Type B pancreatic cell (in vitro differentiated cells): Measurements from ENCODE around the gene FKBP3. TPM values are rescaled to one million over a fixed set of nuclear protein-coding genes. Genes with fewer than 3 reads are reported as not detected.
"Not testable (repeated sequence)": the region's sequence is repeated elsewhere in the genome, so short reads cannot be mapped to it uniquely, and the experiment has no call there.

ENCODE experiments used
- DNase-seq: peaks from one replicate; pipeline ENCODE4 v3.0.0; 2021; ENCODE audit warnings: mixed read lengths; ENCODE audit not compliant: unreplicated experiment; ENCODE audit errors: extremely low spot score
- H3K27ac Mint-ChIP-seq: 2 replicates; pipeline ENCODE4 v1.8.0; 2021; ENCODE audit warnings: mild to moderate bottlenecking, mixed read lengths
- H3K27me3 Mint-ChIP-seq: 2 replicates; pipeline ENCODE4 v1.8.0; 2021; ENCODE audit warnings: mixed read lengths
- H3K36me3 Mint-ChIP-seq: 2 replicates; pipeline ENCODE4 v1.8.0; 2021; ENCODE audit warnings: mixed read lengths
- H3K4me1 Mint-ChIP-seq: one replicate; pipeline ENCODE4 v1.8.0; 2021; ENCODE audit warnings: mixed read lengths; ENCODE audit not compliant: unreplicated experiment
- H3K4me3 Mint-ChIP-seq: 2 replicates; pipeline ENCODE4 v1.8.0; 2021; ENCODE audit warnings: mild to moderate bottlenecking, mixed read lengths
- H3K9me3 Mint-ChIP-seq: 2 replicates; pipeline ENCODE4 v1.8.0; 2021; ENCODE audit warnings: mixed read lengths
- total RNA-seq: library from RNA; stranded (reverse); gene quantifications from 2 replicates; pipeline ENCODE4 v1.2.1, GENCODE V29; 2021; ENCODE audit warnings: low replicate concordance
- TF ChIP-seq, protein P1 (sequence below): fragments of 200-600 bp; sonication (generic); conservative IDR thresholded peaks from 2 replicates; pipeline ENCODE4 v1.5.0; 2021; ENCODE audit warnings: antibody characterized with exemption, mild to moderate bottlenecking

FKBP3 gene
- total RNA-seq, 1 donor from 2014 or later = 96.9 TPM

DNA sequence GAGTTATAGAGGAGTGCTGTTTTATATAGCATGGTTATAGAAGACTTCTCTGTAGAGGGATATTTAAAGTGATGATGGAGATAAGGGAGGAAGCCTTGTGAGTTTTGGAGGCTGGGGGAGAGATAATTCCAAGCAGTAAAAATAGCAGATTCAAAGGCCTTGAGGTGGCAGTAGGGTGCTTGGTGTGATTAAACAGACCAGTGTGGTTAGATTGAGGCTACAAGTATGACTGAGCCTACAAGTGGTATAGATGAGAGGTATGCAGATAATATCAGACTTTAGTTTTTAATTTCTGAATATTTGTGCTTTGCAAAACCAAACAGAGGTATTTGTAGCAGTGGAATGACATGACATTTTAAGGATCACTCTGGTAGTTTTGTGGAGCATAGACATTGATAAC lies 21.8 kb upstream of the FKBP3 start:
- Mint-ChIP-seq H3K4me1 (no peaks in the 10 kb centered on the region), H3K27me3 (no peaks in the 10 kb centered on the region), H3K4me3 (no peak overlapping the region)

DNA sequence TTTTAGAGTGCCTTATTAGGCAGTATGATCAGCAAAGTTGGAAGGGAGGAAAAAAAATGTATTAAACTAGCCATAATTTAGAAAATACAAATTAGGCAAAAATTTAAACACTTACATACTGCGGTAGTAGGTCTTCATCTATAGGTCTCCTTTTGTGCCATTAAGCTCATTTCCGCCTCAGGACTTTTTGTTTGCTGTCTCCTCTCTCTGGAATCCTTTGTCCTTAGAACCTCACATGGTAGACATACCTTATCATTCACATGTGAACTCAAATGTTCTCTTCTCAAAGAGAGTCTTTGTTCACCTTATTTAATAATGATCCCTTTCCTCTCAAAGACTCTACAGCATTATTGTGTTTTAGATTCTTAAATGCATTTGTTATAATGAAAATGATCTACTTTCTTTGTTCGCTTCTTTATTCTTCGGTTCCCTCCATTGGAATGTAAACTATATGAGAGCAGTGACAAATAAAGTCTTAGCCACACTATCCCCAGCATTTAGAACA lies 16.2 kb upstream of the FKBP3 start:
- H3K36me3 Mint-ChIP-seq = no peaks in the 10 kb centered on the region

More for the DNA sequence above, 21.8 kb upstream of the FKBP3 start:
- H3K36me3 Mint-ChIP-seq = peaks cover 5% of the 10 kb centered on the region
- no peak overlapping the region for H3K27ac Mint-ChIP-seq
- TF ChIP-seq, protein P1, sequence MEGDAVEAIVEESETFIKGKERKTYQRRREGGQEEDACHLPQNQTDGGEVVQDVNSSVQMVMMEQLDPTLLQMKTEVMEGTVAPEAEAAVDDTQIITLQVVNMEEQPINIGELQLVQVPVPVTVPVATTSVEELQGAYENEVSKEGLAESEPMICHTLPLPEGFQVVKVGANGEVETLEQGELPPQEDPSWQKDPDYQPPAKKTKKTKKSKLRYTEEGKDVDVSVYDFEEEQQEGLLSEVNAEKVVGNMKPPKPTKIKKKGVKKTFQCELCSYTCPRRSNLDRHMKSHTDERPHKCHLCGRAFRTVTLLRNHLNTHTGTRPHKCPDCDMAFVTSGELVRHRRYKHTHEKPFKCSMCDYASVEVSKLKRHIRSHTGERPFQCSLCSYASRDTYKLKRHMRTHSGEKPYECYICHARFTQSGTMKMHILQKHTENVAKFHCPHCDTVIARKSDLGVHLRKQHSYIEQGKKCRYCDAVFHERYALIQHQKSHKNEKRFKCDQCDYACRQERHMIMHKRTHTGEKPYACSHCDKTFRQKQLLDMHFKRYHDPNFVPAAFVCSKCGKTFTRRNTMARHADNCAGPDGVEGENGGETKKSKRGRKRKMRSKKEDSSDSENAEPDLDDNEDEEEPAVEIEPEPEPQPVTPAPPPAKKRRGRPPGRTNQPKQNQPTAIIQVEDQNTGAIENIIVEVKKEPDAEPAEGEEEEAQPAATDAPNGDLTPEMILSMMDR = no peak
- H3K9me3 Mint-ChIP-seq = no peaks in the 10 kb centered on the region
- DNase-seq = no peak

DNA sequence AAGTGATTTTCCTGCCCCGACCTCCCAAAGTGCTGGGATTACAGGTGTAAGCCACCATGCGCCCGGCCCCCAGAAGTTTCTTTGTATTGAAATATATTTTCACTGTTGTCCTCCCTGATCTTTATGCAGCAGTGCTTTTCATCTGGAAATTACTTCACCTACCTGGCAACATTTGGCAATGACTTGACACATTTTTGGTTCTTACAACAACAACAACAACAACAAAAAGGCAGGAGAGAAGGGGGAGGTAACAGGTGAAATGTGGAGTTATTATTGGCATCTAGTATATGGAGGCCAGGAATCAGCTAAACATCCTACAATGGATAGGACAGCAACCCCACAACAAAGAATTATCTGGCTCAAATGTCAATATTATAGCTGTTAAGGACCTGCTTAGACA lies 15.3 kb upstream of the FKBP3 start:
- Mint-ChIP-seq H3K27me3 (no peaks in the 10 kb centered on the region), H3K9me3 (no peaks in the 10 kb centered on the region), H3K4me1 (no peaks in the 10 kb centered on the region), H3K36me3 (no peaks in the 10 kb centered on the region), H3K4me3 (no peak overlapping the region), H3K27ac (no peak overlapping the region)
- TF ChIP-seq, protein P1 = no peak
- DNase-seq = no peak

More for the DNA sequence above, 16.2 kb upstream of the FKBP3 start:
- H3K4me3 Mint-ChIP-seq = no peak overlapping the region
- no peak for DNase-seq
- H3K9me3 Mint-ChIP-seq = no peaks in the 10 kb centered on the region
- H3K27me3 Mint-ChIP-seq = no peaks in the 10 kb centered on the region
- H3K4me1 Mint-ChIP-seq = no peaks in the 10 kb centered on the region
- TF ChIP-seq, protein P1 = no peak
- H3K27ac Mint-ChIP-seq = no peak overlapping the region

DNA sequence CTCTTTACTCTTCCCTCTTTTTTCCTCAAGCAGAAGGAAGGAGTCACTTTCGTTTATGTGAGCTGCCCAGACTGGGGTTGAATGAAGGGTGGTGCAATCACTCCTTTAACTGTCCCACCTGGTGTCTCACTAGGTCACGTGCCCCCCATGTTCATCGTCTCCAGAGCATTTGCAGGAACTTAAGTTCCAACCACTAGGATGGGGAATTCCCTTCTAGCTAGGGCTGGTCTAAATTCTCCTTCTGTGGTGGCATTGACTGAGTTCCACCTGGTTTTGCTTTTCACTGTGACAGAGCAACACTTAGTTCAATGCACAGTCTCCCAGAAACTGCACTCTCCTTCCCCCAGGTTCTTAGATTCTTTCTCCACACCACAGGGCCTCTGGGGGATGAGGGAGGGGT lies 10.9 kb upstream of the FKBP3 start:
- no peak overlapping the region for H3K27ac Mint-ChIP-seq
- DNase-seq = no peak
- H3K9me3 Mint-ChIP-seq = no peaks in the 10 kb centered on the region
- H3K4me1 Mint-ChIP-seq = peaks cover 3% of the 10 kb centered on the region
- H3K4me3 Mint-ChIP-seq = no peak overlapping the region
- no peaks in the 10 kb centered on the region for H3K27me3 Mint-ChIP-seq
- no peaks in the 10 kb centered on the region for H3K36me3 Mint-ChIP-seq
- TF ChIP-seq, protein P1 = no peak

DNA sequence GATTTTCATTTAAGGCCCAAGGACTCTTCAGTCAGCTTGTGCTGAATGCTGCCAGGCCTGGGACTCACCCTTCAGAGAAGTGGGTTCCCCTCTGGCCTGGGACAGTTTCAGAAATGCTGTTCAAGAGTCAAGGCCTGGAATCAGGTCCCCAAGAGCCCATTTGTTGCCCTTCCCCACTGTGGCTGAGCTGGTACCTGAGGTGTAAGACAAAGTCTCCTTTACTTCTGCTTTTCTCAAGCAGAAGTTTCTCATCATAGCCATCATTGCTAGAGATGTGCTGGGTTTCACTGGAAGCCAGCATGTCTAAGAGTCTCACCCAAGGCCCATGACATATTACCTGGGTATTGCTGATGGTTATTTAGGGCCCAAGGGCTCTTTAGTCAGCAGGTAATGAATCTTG lies 10.4 kb upstream of the FKBP3 start:
- Mint-ChIP-seq H3K4me1 (peaks cover 4% of the 10 kb centered on the region), H3K36me3 (no peaks in the 10 kb centered on the region), H3K27me3 (no peaks in the 10 kb centered on the region), H3K4me3 (no peak overlapping the region), H3K9me3 (no peaks in the 10 kb centered on the region), H3K27ac (no peak overlapping the region)
- DNase-seq = no peak
- TF ChIP-seq, protein P1 = no peak

DNA sequence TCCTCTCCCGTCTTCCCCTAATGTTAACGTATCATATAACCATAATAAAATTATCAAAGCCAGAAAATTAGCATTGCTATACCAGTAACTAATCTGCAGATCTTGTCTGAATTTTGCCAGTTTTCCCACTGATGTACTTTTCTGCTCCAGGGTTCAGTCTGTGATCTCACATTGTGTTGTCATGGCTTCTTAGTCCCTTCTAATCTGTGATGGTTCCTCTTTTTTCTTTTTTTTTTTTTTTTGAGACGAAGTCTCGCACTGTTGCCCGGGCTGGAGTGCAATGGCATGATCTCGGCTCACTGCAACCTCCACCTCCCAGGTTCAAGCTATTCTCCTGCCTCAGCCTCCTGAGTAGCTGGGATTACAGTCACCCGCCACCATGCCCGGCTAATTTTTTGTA lies 7.8 kb upstream of the FKBP3 start:
- H3K27ac Mint-ChIP-seq, H3K4me3 Mint-ChIP-seq, H3K27me3 Mint-ChIP-seq, H3K36me3 Mint-ChIP-seq, H3K9me3 Mint-ChIP-seq, DNase-seq: not testable (repeated sequence)
- H3K4me1 Mint-ChIP-seq = peaks cover 15% of the 10 kb centered on the region
